Stimulated activated naive CD8-positive, alpha-beta T cell treated with anti-CD3 and anti-CD28 coated beads, Interleukin-15, Interleukin-2, amounts not matched to agents 100 ng/mL and 50 ng/mL, for 24 hours (primary cell): ENCODE results near the gene NXF3.
"Not testable (repeated sequence)": the region's sequence is repeated elsewhere in the genome, so short reads cannot be mapped to it uniquely, and the experiment has no call there.

Experiments used
- H3K27ac Mint-ChIP-seq: one replicate; pipeline ENCODE4 v1.8.0; 2021; ENCODE audit warnings: mild to moderate bottlenecking, mixed read lengths
- H3K27me3 Mint-ChIP-seq: one replicate; pipeline ENCODE4 v1.8.0; 2021; ENCODE audit warnings: mixed read lengths
- H3K36me3 Mint-ChIP-seq: one replicate; pipeline ENCODE4 v1.8.0; 2021; ENCODE audit warnings: low read depth, mixed read lengths
- H3K4me1 Mint-ChIP-seq: one replicate; pipeline ENCODE4 v1.8.0; 2021; ENCODE audit warnings: low read depth, mixed read lengths
- H3K4me3 Mint-ChIP-seq: one replicate; pipeline ENCODE4 v1.8.0; 2021; ENCODE audit warnings: mild to moderate bottlenecking, mixed read lengths
- H3K9me3 Mint-ChIP-seq: one replicate; pipeline ENCODE4 v1.8.0; 2021; ENCODE audit warnings: mixed read lengths

Gene NXF3

GRCh38 chrX:103092942-103093341 is at the start of gene NXF3:
Gene NXF3 (minus strand): TSS chrX:103093143. CDS start chrX:103093023, 120 bp downstream.
- Mint-ChIP-seq H3K36me3 (no peaks in the 10 kb centered on the region), H3K4me3 (no peak within 1 kb of the TSS), H3K9me3 (no peaks in the 10 kb centered on the region), H3K27me3 (no peaks in the 10 kb centered on the region), H3K27ac (no peak within 1 kb of the TSS), H3K4me1 (no peaks in the 10 kb centered on the region)

- H3K27ac Mint-ChIP-seq, H3K4me3 Mint-ChIP-seq, H3K27me3 Mint-ChIP-seq, H3K4me1 Mint-ChIP-seq, H3K9me3 Mint-ChIP-seq, H3K36me3 Mint-ChIP-seq: not testable (repeated sequence)
Measured at GRCh38 chrX:103136528-103136927, 43.6 kb upstream of the NXF3 start.

- Mint-ChIP-seq H3K36me3 (no peaks in the 10 kb centered on the region), H3K4me3 (no peak overlapping the region), H3K9me3 (no peaks in the 10 kb centered on the region), H3K27me3 (no peaks in the 10 kb centered on the region), H3K27ac (no peak overlapping the region), H3K4me1 (peaks cover 11% of the 10 kb centered on the region)
Measured at GRCh38 chrX:103124284-103124683, 31.3 kb upstream of the NXF3 start.

GRCh38 chrX:103120748-103121147 is 27.8 kb upstream of the NXF3 start:
- Mint-ChIP-seq H3K4me3 (no peak overlapping the region), H3K36me3 (no peaks in the 10 kb centered on the region), H3K27me3 (no peaks in the 10 kb centered on the region), H3K4me1 (no peaks in the 10 kb centered on the region), H3K9me3 (no peaks in the 10 kb centered on the region), H3K27ac (no peak overlapping the region)

GRCh38 chrX:103116970-103117369 is 24.0 kb upstream of the NXF3 start:
- H3K27ac Mint-ChIP-seq, H3K4me3 Mint-ChIP-seq, H3K36me3 Mint-ChIP-seq, H3K27me3 Mint-ChIP-seq, H3K9me3 Mint-ChIP-seq, H3K4me1 Mint-ChIP-seq: not testable (repeated sequence)

GRCh38 chrX:103109497-103109896 is 16.6 kb upstream of the NXF3 start:
- not testable (repeated sequence) for H3K9me3 Mint-ChIP-seq, H3K36me3 Mint-ChIP-seq, H3K27me3 Mint-ChIP-seq, H3K27ac Mint-ChIP-seq, H3K4me3 Mint-ChIP-seq, H3K4me1 Mint-ChIP-seq

GRCh38 chrX:103107836-103108235 is 14.9 kb upstream of the NXF3 start:
- Mint-ChIP-seq H3K4me1 (no peaks in the 10 kb centered on the region), H3K36me3 (peaks cover 4% of the 10 kb centered on the region), H3K9me3 (peaks cover 5% of the 10 kb centered on the region), H3K27me3 (no peaks in the 10 kb centered on the region), H3K27ac (no peak overlapping the region), H3K4me3 (no peak overlapping the region)

GRCh38 chrX:103107227-103107737 is 14.3 kb upstream of the NXF3 start:
- not testable (repeated sequence) for H3K9me3 Mint-ChIP-seq, H3K36me3 Mint-ChIP-seq, H3K4me1 Mint-ChIP-seq, H3K4me3 Mint-ChIP-seq, H3K27me3 Mint-ChIP-seq, H3K27ac Mint-ChIP-seq

- not testable (repeated sequence) for H3K9me3 Mint-ChIP-seq, H3K27ac Mint-ChIP-seq, H3K36me3 Mint-ChIP-seq, H3K27me3 Mint-ChIP-seq, H3K4me1 Mint-ChIP-seq, H3K4me3 Mint-ChIP-seq
Measured at GRCh38 chrX:103104370-103104769, 11.4 kb upstream of the NXF3 start.

- not testable (repeated sequence) for H3K9me3 Mint-ChIP-seq, H3K4me1 Mint-ChIP-seq, H3K27me3 Mint-ChIP-seq, H3K36me3 Mint-ChIP-seq, H3K27ac Mint-ChIP-seq, H3K4me3 Mint-ChIP-seq
Measured at GRCh38 chrX:103103866-103104265, 10.9 kb upstream of the NXF3 start.

GRCh38 chrX:103101299-103102042 is 8.5 kb upstream of the NXF3 start:
- Mint-ChIP-seq H3K27me3 (no peaks in the 10 kb centered on the region), H3K9me3 (no peaks in the 10 kb centered on the region), H3K27ac (no peak overlapping the region), H3K36me3 (no peaks in the 10 kb centered on the region), H3K4me1 (no peaks in the 10 kb centered on the region), H3K4me3 (no peak overlapping the region)

- H3K27me3 Mint-ChIP-seq: no peaks in the 10 kb centered on the region
- H3K4me3 Mint-ChIP-seq: no peak overlapping the region
- H3K36me3 Mint-ChIP-seq: no peaks in the 10 kb centered on the region
- H3K4me1 Mint-ChIP-seq: no peaks in the 10 kb centered on the region
- H3K27ac Mint-ChIP-seq: no peak overlapping the region
- no peaks in the 10 kb centered on the region for H3K9me3 Mint-ChIP-seq
Measured at GRCh38 chrX:103100484-103100883, 7.5 kb upstream of the NXF3 start.

- no peaks in the 10 kb centered on the region for H3K36me3 Mint-ChIP-seq
- no peaks in the 10 kb centered on the region for H3K27me3 Mint-ChIP-seq
- no peaks in the 10 kb centered on the region for H3K9me3 Mint-ChIP-seq
- no peak overlapping the region for H3K27ac Mint-ChIP-seq
- no peak overlapping the region for H3K4me3 Mint-ChIP-seq
- no peaks in the 10 kb centered on the region for H3K4me1 Mint-ChIP-seq
Measured at GRCh38 chrX:103099691-103100090, 6.7 kb upstream of the NXF3 start.

GRCh38 chrX:103098488-103098887 is 5.5 kb upstream of the NXF3 start:
- Mint-ChIP-seq H3K27ac (no peak overlapping the region), H3K4me3 (no peak overlapping the region), H3K4me1 (no peaks in the 10 kb centered on the region), H3K9me3 (no peaks in the 10 kb centered on the region), H3K36me3 (no peaks in the 10 kb centered on the region), H3K27me3 (no peaks in the 10 kb centered on the region)

GRCh38 chrX:103081051-103081450 is 11.9 kb downstream of the NXF3 start:
- no peak overlapping the region for H3K4me3 Mint-ChIP-seq
- H3K9me3 Mint-ChIP-seq: no peaks in the 10 kb centered on the region
- no peak overlapping the region for H3K27ac Mint-ChIP-seq
- H3K27me3 Mint-ChIP-seq: no peaks in the 10 kb centered on the region
- H3K36me3 Mint-ChIP-seq: no peaks in the 10 kb centered on the region
- no peaks in the 10 kb centered on the region for H3K4me1 Mint-ChIP-seq

- Mint-ChIP-seq H3K4me3 (no peak overlapping the region), H3K9me3 (no peaks in the 10 kb centered on the region), H3K36me3 (no peaks in the 10 kb centered on the region), H3K27me3 (peaks cover 3% of the 10 kb centered on the region), H3K27ac (no peak overlapping the region), H3K4me1 (no peaks in the 10 kb centered on the region)
Measured at GRCh38 chrX:103073467-103073866, 19.5 kb downstream of the NXF3 start.
